Measurements from ENCODE around the gene TMEM167A.

TMEM167A gene

GRCh38 chr5:83066548-83067110 lies 10.6 kb downstream of the TMEM167A start:
- H3K27ac ChIP-seq: no peak overlapping the region
- TF ChIP-seq CTCF (conservative IDR thresholded peaks at IDR 0.05): no peak

- no peak for TF ChIP-seq CTCF (conservative IDR thresholded peaks at IDR 0.05)
- H3K27ac ChIP-seq: no peak overlapping the region
Measured at GRCh38 chr5:83059341-83059740, 17.9 kb downstream of the TMEM167A start.

- H3K27ac ChIP-seq: no peak overlapping the region
- no peak for TF ChIP-seq CTCF (conservative IDR thresholded peaks at IDR 0.05)
Measured at GRCh38 chr5:83058726-83059125, 18.5 kb downstream of the TMEM167A start.

- no peak overlapping the region for H3K27ac ChIP-seq
- TF ChIP-seq CTCF (conservative IDR thresholded peaks at IDR 0.05): no peak
Measured at GRCh38 chr5:83055166-83055565, 22.0 kb downstream of the TMEM167A start.

- no peak for TF ChIP-seq CTCF (conservative IDR thresholded peaks at IDR 0.05)
- no peak overlapping the region for H3K27ac ChIP-seq
Measured at GRCh38 chr5:83050723-83051340, 26.4 kb downstream of the TMEM167A start.

- no peak for TF ChIP-seq CTCF (conservative IDR thresholded peaks at IDR 0.05)
- no peak overlapping the region for H3K27ac ChIP-seq
Measured at GRCh38 chr5:83049370-83049885, 27.8 kb downstream of the TMEM167A start.

- no peak for TF ChIP-seq CTCF (conservative IDR thresholded peaks at IDR 0.05)
- H3K27ac ChIP-seq: no peak overlapping the region
Measured at GRCh38 chr5:83048811-83049210, 28.4 kb downstream of the TMEM167A start.

Measured in VCaP (cell line).